Neural cell (in vitro differentiated cells): ENCODE measurements around the gene SLC9A3. TPM values are rescaled to one million over a fixed set of nuclear protein-coding genes. Genes with fewer than 3 reads are reported as not detected.

Experiments
- H2AFZ ChIP-seq: fragments of 200-600, 300-800 bp; sonication (generic), shearing (Covaris generic); 2 replicates; pipeline ENCODE4 v1.6.0; 2014; ENCODE audit warnings: low read depth, mild to moderate bottlenecking, antibody characterized with exemption, low read length, moderate library complexity
- H3F3A ChIP-seq: fragments of 200-600 bp; shearing (Covaris generic); 2 replicates; pipeline ENCODE4 v1.6.1; 2016; ENCODE audit warnings: mild to moderate bottlenecking, moderate library complexity, mixed read lengths, antibody characterized with exemption, low read length; ENCODE audit not compliant: insufficient read depth, poor library complexity, severe bottlenecking
- H3K27ac ChIP-seq: fragments of 200-600, 300-800 bp; sonication (generic), shearing (Covaris generic); 2 replicates; pipeline ENCODE4 v1.5.1; 2014; ENCODE audit warnings: mild to moderate bottlenecking, low read length, moderate library complexity
- H3K27me3 ChIP-seq: fragments of 300-800, 200-600 bp; sonication (generic), shearing (Covaris generic); 2 replicates; pipeline ENCODE4 v1.6.0; 2014; ENCODE audit warnings: mild to moderate bottlenecking, low read depth, low read length, moderate library complexity; ENCODE audit not compliant: insufficient read depth
- H3K36me3 ChIP-seq: fragments of 300-800, 200-600 bp; sonication (generic), shearing (Covaris generic); 2 replicates; pipeline ENCODE4 v1.5.1; 2014; ENCODE audit warnings: mild to moderate bottlenecking, antibody characterized with exemption, low read length, moderate library complexity; ENCODE audit not compliant: insufficient read depth
- H3K4me2 ChIP-seq: fragments of 300-800, 200-600 bp; sonication (generic), shearing (Covaris generic); 2 replicates; pipeline ENCODE4 v1.6.0; 2014; ENCODE audit warnings: mild to moderate bottlenecking, low read length
- H3K4me3 ChIP-seq: fragments of 300-800, 200-600 bp; sonication (generic), shearing (Covaris generic); 2 replicates; pipeline ENCODE4 v1.5.1; 2014; ENCODE audit warnings: mild to moderate bottlenecking, low read length, moderate library complexity
- H3K79me2 ChIP-seq: fragments of 200-600 bp; shearing (Covaris generic); replicated peaks from 2 replicates; pipeline ENCODE4 v1.6.0; 2014; ENCODE audit warnings: mild to moderate bottlenecking, low read length, moderate library complexity; ENCODE audit not compliant: insufficient read depth
- H3K9ac ChIP-seq: fragments of 300-800, 200-600 bp; sonication (generic), shearing (Covaris generic); 2 replicates; pipeline ENCODE4 v1.6.1; 2016; ENCODE audit warnings: mild to moderate bottlenecking, low read length, mixed read lengths
- H3K9me2 ChIP-seq: fragments of 200-600 bp; shearing (Covaris generic); 2 replicates; pipeline ENCODE4 v1.6.1; 2016; ENCODE audit warnings: mild to moderate bottlenecking, low read length, mixed read lengths; ENCODE audit not compliant: insufficient read depth
- H3K9me3 ChIP-seq: fragments of 200-600, 300-800 bp; sonication (generic), shearing (Covaris generic); 2 replicates; pipeline ENCODE4 v1.6.1; 2016; ENCODE audit warnings: mild to moderate bottlenecking, mixed run types, low read length, moderate library complexity, mixed read lengths
- H4K20me1 ChIP-seq: fragments of 200-600 bp; shearing (Covaris generic); 2 replicates; pipeline ENCODE4 v1.6.1; 2016; ENCODE audit warnings: mild to moderate bottlenecking, mixed run types; ENCODE audit not compliant: insufficient read depth
- EP300 ChIP-seq: fragments of 450-650 bp; conservative IDR thresholded peaks from 2 replicates; pipeline ENCODE4 v1.6.1; 2014; ENCODE audit warnings: antibody characterized with exemption, mild to moderate bottlenecking, moderate library complexity; ENCODE audit not compliant: poor library complexity, severe bottlenecking
- EZH2 ChIP-seq: fragments of 200-600, 300-800 bp; shearing (Covaris generic), sonication (generic); IDR thresholded peaks from 2 replicates; pipeline ENCODE4 v1.6.1; 2014; ENCODE audit warnings: antibody characterized with exemption, low read length, borderline replicate concordance, mild to moderate bottlenecking; ENCODE audit not compliant: insufficient read depth, poor library complexity, severe bottlenecking
- MXI1 ChIP-seq: fragments of 450-650 bp; conservative IDR thresholded peaks from 2 replicates; pipeline ENCODE4 v1.6.1; 2014; ENCODE audit warnings: antibody characterized with exemption, mild to moderate bottlenecking; ENCODE audit not compliant: poor library complexity, severe bottlenecking
- POLR2AphosphoS5 ChIP-seq: IDR thresholded peaks from 2 replicates; pipeline ENCODE4 v1.6.1; 2012
- RAD21 ChIP-seq: fragments of 450-650 bp; conservative IDR thresholded peaks from 2 replicates; pipeline ENCODE4 v1.6.1; 2014; ENCODE audit warnings: antibody characterized with exemption, mild to moderate bottlenecking, moderate library complexity
- SMC3 ChIP-seq: fragments of 450-650 bp; conservative IDR thresholded peaks from 2 replicates; pipeline ENCODE4 v1.6.1; 2014; ENCODE audit warnings: antibody characterized with exemption, mild to moderate bottlenecking, moderate library complexity; ENCODE audit not compliant: poor library complexity
- TAF1 ChIP-seq: IDR thresholded peaks from 2 replicates; pipeline ENCODE4 v1.6.1; 2012; ENCODE audit warnings: low read depth
- polyA plus RNA-seq: library from polyadenylated mRNA; depleted of rRNA; stranded (reverse); fragments of >200 nt; gene quantifications from 2 replicates; pipeline ENCODE4 v1.2.3, GENCODE V29; 2014
- TF ChIP-seq, protein P1 (sequence below): IDR thresholded peaks from 2 replicates; pipeline ENCODE4 v1.6.1; 2012; ENCODE audit warnings: borderline replicate concordance
- TF ChIP-seq, protein P2 (sequence below): fragments of 450-650 bp; IDR thresholded peaks from 2 replicates; pipeline ENCODE4 v1.5.1; 2014; ENCODE audit warnings: antibody characterized with exemption, mild to moderate bottlenecking, moderate library complexity; ENCODE audit not compliant: poor library complexity, severe bottlenecking

Gene SLC9A3
- polyA plus RNA-seq, 1 donor from 2014 or later = 4.0 TPM

DNA sequence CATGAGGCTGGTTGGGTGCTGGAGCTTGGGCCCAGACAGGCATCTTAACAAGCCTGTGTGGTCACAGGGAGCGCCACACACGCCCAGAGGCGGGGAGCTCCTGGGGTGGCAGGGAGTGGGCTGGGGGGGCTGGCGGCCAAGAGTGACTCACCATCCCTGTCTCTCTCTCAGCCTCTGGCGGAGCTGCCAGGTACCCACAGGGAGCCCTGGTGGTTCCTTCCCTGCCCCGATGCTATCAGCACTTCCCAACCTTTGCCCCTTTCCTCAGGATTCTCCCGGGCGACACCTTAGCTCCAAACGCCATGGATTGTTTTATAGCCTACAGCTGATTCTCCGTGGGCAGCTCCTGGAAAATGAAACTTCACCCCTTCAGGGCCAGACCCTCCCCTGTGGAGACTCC lies 5.5 kb downstream of the SLC9A3 start:
- Histone ChIP-seq H3K36me3 (no peaks in the 10 kb centered on the region), H2AFZ (no peak overlapping the region), H3K27ac (no peak overlapping the region)

DNA sequence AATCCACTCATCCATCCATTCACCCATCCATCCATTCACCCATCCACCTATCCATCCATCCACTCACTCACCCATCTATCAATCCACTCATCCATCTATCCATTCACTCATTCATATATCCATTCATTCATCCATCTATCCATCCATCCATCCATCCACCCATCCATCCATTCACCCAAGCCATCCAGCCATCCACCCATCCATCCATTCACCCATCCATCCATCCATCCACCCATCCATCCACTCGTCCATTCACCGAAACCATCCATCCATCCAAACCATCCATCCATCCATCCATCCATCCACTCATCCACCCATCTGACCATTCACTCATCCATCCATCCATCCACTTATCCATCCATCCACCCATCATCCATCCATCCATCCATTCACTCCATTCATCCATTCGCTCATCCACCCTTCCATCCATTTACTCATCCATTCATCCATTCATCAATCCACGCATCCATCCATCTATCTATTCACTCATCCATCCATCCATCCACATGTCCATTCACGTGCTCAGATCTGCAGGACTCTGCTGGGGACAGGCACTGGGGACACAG lies 6.6 kb downstream of the SLC9A3 start:
- Histone ChIP-seq H4K20me1 (no peaks in the 10 kb centered on the region), H3K79me2 (no peaks in the 10 kb centered on the region), H3K9me3 (no peaks in the 10 kb centered on the region), H3K27me3 (peaks cover 12% of the 10 kb centered on the region), H3K9me2 (no peaks in the 10 kb centered on the region), H3F3A (no peaks in the 10 kb centered on the region), H3K4me3 (no peak overlapping the region), H3K27ac (no peak overlapping the region), H2AFZ (no peak overlapping the region), H3K9ac (no peak overlapping the region), H3K36me3 (no peaks in the 10 kb centered on the region), H3K4me2 (no peak overlapping the region)
- TF ChIP-seq RAD21 = no peak
- TF ChIP-seq EZH2 = no peak
- TF ChIP-seq POLR2AphosphoS5 = no peak
- TF ChIP-seq, protein P1, sequence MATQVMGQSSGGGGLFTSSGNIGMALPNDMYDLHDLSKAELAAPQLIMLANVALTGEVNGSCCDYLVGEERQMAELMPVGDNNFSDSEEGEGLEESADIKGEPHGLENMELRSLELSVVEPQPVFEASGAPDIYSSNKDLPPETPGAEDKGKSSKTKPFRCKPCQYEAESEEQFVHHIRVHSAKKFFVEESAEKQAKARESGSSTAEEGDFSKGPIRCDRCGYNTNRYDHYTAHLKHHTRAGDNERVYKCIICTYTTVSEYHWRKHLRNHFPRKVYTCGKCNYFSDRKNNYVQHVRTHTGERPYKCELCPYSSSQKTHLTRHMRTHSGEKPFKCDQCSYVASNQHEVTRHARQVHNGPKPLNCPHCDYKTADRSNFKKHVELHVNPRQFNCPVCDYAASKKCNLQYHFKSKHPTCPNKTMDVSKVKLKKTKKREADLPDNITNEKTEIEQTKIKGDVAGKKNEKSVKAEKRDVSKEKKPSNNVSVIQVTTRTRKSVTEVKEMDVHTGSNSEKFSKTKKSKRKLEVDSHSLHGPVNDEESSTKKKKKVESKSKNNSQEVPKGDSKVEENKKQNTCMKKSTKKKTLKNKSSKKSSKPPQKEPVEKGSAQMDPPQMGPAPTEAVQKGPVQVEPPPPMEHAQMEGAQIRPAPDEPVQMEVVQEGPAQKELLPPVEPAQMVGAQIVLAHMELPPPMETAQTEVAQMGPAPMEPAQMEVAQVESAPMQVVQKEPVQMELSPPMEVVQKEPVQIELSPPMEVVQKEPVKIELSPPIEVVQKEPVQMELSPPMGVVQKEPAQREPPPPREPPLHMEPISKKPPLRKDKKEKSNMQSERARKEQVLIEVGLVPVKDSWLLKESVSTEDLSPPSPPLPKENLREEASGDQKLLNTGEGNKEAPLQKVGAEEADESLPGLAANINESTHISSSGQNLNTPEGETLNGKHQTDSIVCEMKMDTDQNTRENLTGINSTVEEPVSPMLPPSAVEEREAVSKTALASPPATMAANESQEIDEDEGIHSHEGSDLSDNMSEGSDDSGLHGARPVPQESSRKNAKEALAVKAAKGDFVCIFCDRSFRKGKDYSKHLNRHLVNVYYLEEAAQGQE = no peak
- TF ChIP-seq SMC3 = no peak
- TF ChIP-seq EP300 = no peak
- TF ChIP-seq, protein P2, sequence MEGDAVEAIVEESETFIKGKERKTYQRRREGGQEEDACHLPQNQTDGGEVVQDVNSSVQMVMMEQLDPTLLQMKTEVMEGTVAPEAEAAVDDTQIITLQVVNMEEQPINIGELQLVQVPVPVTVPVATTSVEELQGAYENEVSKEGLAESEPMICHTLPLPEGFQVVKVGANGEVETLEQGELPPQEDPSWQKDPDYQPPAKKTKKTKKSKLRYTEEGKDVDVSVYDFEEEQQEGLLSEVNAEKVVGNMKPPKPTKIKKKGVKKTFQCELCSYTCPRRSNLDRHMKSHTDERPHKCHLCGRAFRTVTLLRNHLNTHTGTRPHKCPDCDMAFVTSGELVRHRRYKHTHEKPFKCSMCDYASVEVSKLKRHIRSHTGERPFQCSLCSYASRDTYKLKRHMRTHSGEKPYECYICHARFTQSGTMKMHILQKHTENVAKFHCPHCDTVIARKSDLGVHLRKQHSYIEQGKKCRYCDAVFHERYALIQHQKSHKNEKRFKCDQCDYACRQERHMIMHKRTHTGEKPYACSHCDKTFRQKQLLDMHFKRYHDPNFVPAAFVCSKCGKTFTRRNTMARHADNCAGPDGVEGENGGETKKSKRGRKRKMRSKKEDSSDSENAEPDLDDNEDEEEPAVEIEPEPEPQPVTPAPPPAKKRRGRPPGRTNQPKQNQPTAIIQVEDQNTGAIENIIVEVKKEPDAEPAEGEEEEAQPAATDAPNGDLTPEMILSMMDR = no peak
- no peak for TF ChIP-seq TAF1
- no peak for TF ChIP-seq MXI1

More for the DNA sequence above, 5.5 kb downstream of the SLC9A3 start:
- peaks cover 23% of the 10 kb centered on the region for H3K27me3 ChIP-seq
- H3K9me2 ChIP-seq = no peaks in the 10 kb centered on the region
- no peak overlapping the region for H3K9ac ChIP-seq
- no peak overlapping the region for H3K4me3 ChIP-seq
- no peaks in the 10 kb centered on the region for H3K9me3 ChIP-seq
- no peaks in the 10 kb centered on the region for H3K79me2 ChIP-seq
- H4K20me1 ChIP-seq = no peaks in the 10 kb centered on the region
- TF ChIP-seq EZH2 = no peak
- TF ChIP-seq, protein P1 = no peak
- no peak for TF ChIP-seq RAD21
- no peak for TF ChIP-seq MXI1
- TF ChIP-seq SMC3 = no peak
- TF ChIP-seq TAF1 = no peak
- H3F3A ChIP-seq = no peaks in the 10 kb centered on the region
- no peak overlapping the region for H3K4me2 ChIP-seq
